Trophoblast cell (in vitro differentiated cells and primary cell): ENCODE results near the gene CDH24.

Experiments used
- DNase-seq, 2 donors: peaks; one replicate each; pipeline ENCODE4 v3.0.0-alpha.2; 2016
- H2AFZ ChIP-seq: 2 replicates; pipeline ENCODE4 v1.6.1; 2013; ENCODE audit warnings: low read length, moderate library complexity, mild to moderate bottlenecking; ENCODE audit not compliant: insufficient read depth, poor library complexity
- H2AK5ac ChIP-seq: 2 replicates; pipeline ENCODE4 v1.6.1; 2013; ENCODE audit warnings: mild to moderate bottlenecking, low read length
- H2BK120ac ChIP-seq: 2 replicates; pipeline ENCODE4 v1.6.1; 2013; ENCODE audit warnings: low read length, mild to moderate bottlenecking, moderate library complexity; ENCODE audit not compliant: insufficient read depth, poor library complexity
- H2BK12ac ChIP-seq: 2 replicates; pipeline ENCODE4 v1.6.1; 2013; ENCODE audit warnings: mild to moderate bottlenecking, low read length, moderate library complexity
- H2BK5ac ChIP-seq: 2 replicates; pipeline ENCODE4 v1.6.1; 2013; ENCODE audit warnings: low read length, low read depth, moderate library complexity, mild to moderate bottlenecking; ENCODE audit not compliant: poor library complexity
- H3K14ac ChIP-seq: 2 replicates; pipeline ENCODE4 v1.6.1; 2013; ENCODE audit warnings: mild to moderate bottlenecking, low read length
- H3K18ac ChIP-seq: 2 replicates; pipeline ENCODE4 v1.6.1; 2013; ENCODE audit warnings: mild to moderate bottlenecking, low read length
- H3K23ac ChIP-seq: 2 replicates; pipeline ENCODE4 v1.6.1; 2013; ENCODE audit warnings: low read length
- H3K27ac ChIP-seq: 2 replicates; pipeline ENCODE4 v1.5.1; 2013; ENCODE audit warnings: low read depth, mild to moderate bottlenecking, inconsistent platforms, low read length, moderate library complexity
- H3K27me3 ChIP-seq: 2 replicates; pipeline ENCODE4 v1.6.1; 2013; ENCODE audit warnings: inconsistent platforms, mild to moderate bottlenecking, low read length, moderate library complexity; ENCODE audit not compliant: insufficient read depth
- H3K36me3 ChIP-seq, 2 experiments: 1 replicate in 1 of 2; 2 replicates in 1 of 2; pipeline ENCODE4 v1.6.1; 2013; ENCODE audit warnings: low read length in 2 of 2, mild to moderate bottlenecking in 2 of 2, moderate library complexity in 1 of 2; ENCODE audit not compliant: insufficient read depth in 2 of 2, control insufficient read depth in 1 of 2
- H3K4ac ChIP-seq: 2 replicates; pipeline ENCODE4 v1.6.1; 2013; ENCODE audit warnings: low read depth, mild to moderate bottlenecking, low read length, moderate library complexity
- H3K4me1 ChIP-seq, 2 experiments: 1 replicate in 1 of 2; 2 replicates in 1 of 2; pipeline ENCODE4 v1.6.1; 2013; ENCODE audit warnings: low read length in 2 of 2, mild to moderate bottlenecking in 2 of 2, moderate library complexity in 1 of 2; ENCODE audit not compliant: insufficient read depth in 2 of 2, control insufficient read depth in 1 of 2
- H3K4me2 ChIP-seq: 2 replicates; pipeline ENCODE4 v1.6.1; 2013; ENCODE audit warnings: inconsistent platforms, mild to moderate bottlenecking, low read length, moderate library complexity
- H3K4me3 ChIP-seq: 2 replicates; pipeline ENCODE4 v1.5.1; 2013; ENCODE audit warnings: mild to moderate bottlenecking, low read depth, low read length, inconsistent platforms
- H3K79me1 ChIP-seq: one replicate; pipeline ENCODE4 v1.6.1; 2013; ENCODE audit warnings: low read length
- H3K79me2 ChIP-seq: 2 replicates; pipeline ENCODE4 v1.6.1; 2013; ENCODE audit warnings: low read length, mild to moderate bottlenecking; ENCODE audit not compliant: control insufficient read depth, insufficient read depth, poor library complexity
- H3K9ac ChIP-seq: 2 replicates; pipeline ENCODE4 v1.6.1; 2013; ENCODE audit warnings: mild to moderate bottlenecking, low read length
- H3K9me3 ChIP-seq: 2 replicates; pipeline ENCODE4 v1.6.1; 2013; ENCODE audit warnings: low read depth, mild to moderate bottlenecking, control low read depth, inconsistent platforms, low read length; ENCODE audit not compliant: insufficient read depth
- H4K12ac ChIP-seq: 2 replicates; pipeline ENCODE4 v1.6.1; 2013; ENCODE audit warnings: low read depth, mild to moderate bottlenecking, low read length, moderate library complexity
- H4K8ac ChIP-seq: 2 replicates; pipeline ENCODE4 v1.6.1; 2013; ENCODE audit warnings: low read depth, mild to moderate bottlenecking, low read length, moderate library complexity
- H4K91ac ChIP-seq: one replicate; pipeline ENCODE4 v1.6.1; 2013; ENCODE audit warnings: low read depth, mild to moderate bottlenecking, low read length, moderate library complexity
- WGBS: extraction: QIAGEN DNeasy Blood & Tissue Kit; methylation state at CpG from one replicate; pipeline ENCODE4 v1.1.7; 2013; ENCODE audit warnings: missing lambda C conversion rate; ENCODE audit not compliant: insufficient read length, insufficient coverage; ENCODE audit errors: extremely low coverage; 5-methylcytosine and 5-hydroxymethylcytosine counted together

CDH24 gene

DNA sequence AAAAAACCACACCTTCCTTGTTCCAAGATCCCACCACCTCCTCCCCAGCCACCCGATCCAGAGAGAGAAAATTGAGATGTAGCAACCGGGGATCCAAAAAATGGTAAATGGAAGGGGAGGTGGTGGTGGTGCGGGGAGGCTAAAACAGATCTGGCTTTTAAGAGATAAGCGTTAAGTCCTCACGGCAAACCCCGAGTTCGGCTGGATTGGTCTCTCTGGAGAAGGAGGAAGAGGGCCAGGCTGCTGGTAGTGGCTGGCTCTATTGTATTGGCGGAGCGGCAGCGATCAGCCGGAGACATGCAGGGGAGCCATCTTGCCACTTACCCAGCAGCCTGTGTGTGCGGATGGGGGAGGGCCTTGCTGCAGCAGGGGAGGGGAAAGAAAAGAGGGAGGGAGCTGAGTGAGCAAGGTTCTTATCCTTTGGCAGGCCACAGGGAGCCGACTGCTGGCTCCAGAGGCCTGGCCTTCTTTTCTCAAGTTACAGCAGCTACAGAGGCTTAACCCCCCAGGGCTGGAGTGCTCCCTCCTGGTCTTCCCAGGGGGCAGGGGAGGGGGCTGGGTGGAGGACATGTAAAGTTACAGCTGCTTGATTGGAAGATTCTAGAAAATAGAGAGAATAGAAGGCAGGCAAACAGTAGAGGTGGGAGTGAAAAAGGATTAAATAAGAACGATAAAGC lies 14.1 kb upstream of the CDH24 start:
- no peak overlapping the region for H2BK12ac ChIP-seq
- peak overlapping the region; percentile 78 for H3K27ac ChIP-seq
- peak overlapping the region; percentile 64 for H3K4me2 ChIP-seq
- H2AK5ac ChIP-seq, result peak overlapping the region; percentile 8
- H2BK5ac ChIP-seq, result peak overlapping the region; percentile 60
- peak overlapping the region; percentile 8 for H2AFZ ChIP-seq
- peaks cover 14% of the 10 kb centered on the region for H3K79me2 ChIP-seq
- peak overlapping the region; percentile 84 for H3K4me3 ChIP-seq
- H4K8ac ChIP-seq, result peak overlapping the region; percentile 38
- peaks cover 24 to 47% of the 10 kb centered on the region in 2 experiments for H3K36me3 ChIP-seq
- H3K23ac ChIP-seq, result no peak overlapping the region
- H3K9me3 ChIP-seq, result no peaks in the 10 kb centered on the region
- peaks cover 18% of the 10 kb centered on the region in 2 experiments for H3K4me1 ChIP-seq
- H3K27me3 ChIP-seq, result no peaks in the 10 kb centered on the region
- peak overlapping the region; percentile 84 for H4K91ac ChIP-seq
- peak overlapping the region; percentile 75 for H4K12ac ChIP-seq
- peak; percentile 79 to 80 for DNase-seq
- H3K79me1 ChIP-seq, result peaks cover 13% of the 10 kb centered on the region
- H3K4ac ChIP-seq, result peak overlapping the region; percentile 85
- H3K14ac ChIP-seq, result peak overlapping the region; percentile 90
- 100% methylated on average over 1 of the region's 14 CpGs for WGBS
- H2BK120ac ChIP-seq, result peak overlapping the region; percentile 67
- H3K18ac ChIP-seq, result peak overlapping the region; percentile 78
- H3K9ac ChIP-seq, result peak overlapping the region; percentile 91

DNA sequence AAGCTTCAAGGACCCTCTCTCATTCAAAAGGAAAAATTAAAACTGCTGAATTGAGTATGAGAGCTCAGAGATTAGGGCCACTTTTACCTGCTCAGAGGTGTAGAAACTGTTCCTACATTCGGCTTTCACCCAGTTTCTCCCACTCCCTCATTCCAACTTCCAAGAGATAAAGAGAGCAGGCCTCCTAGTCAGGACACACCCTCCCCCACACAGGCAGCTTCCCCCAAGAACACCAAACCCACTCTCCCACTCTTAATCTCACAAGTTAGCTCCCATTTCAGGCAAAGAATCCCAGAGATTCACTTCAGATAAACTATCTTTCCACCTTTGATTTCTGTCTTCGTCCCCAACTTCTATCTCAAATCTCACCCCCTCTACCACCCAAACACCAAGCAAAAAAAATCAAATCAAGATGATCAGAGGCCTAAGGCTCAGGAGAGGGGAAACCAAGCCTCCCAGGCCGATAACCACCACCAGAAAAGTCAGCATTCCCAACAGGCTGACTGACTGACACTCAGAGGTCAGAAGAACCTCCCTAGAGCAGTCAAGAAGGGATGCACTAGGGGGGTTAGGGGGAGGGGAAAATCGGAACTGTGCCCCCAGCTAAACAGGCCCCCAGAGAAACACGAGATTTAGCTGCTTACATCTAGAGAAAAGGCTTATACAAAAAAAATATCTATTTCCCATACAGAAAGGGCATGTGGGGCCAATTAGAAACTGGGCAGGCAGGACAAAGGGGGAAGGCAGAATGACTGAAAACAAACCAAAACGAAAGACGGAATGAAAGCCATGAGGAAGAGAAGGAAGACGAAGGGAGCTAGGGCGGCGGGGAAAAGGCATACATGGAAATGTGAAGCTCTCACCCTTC lies 13.2 kb upstream of the CDH24 start:
- Histone ChIP-seq H3K4ac (peak overlapping the region; percentile 12), H3K18ac (no peak overlapping the region), H3K4me2 (peak overlapping the region; percentile 64), H3K27me3 (no peaks in the 10 kb centered on the region), H2BK12ac (no peak overlapping the region), H3K27ac (peak overlapping the region; percentile 78), H3K36me3 (peaks cover 27 to 51% of the 10 kb centered on the region in 2 experiments), H3K79me2 (peaks cover 14% of the 10 kb centered on the region), H4K8ac (peak overlapping the region; percentile 40), H2AFZ (no peak overlapping the region), H4K91ac (peak overlapping the region; percentile 36), H3K79me1 (peaks cover 10% of the 10 kb centered on the region), H2BK120ac (peak overlapping the region; percentile 16), H3K4me3 (peak overlapping the region; percentile 63), H4K12ac (no peak overlapping the region), H3K14ac (peak overlapping the region; percentile 22), H2BK5ac (peak overlapping the region; percentile 23), H3K4me1 (peaks cover 13% of the 10 kb centered on the region in 2 experiments), H2AK5ac (peak overlapping the region; percentile 1), H3K9ac (peak overlapping the region; percentile 81), H3K23ac (no peak overlapping the region), H3K9me3 (no peaks in the 10 kb centered on the region)
- peak in 1 of 2 donors; percentile 18 for DNase-seq
- WGBS, result 100% methylated on average over 1 of the region's 10 CpGs

DNA sequence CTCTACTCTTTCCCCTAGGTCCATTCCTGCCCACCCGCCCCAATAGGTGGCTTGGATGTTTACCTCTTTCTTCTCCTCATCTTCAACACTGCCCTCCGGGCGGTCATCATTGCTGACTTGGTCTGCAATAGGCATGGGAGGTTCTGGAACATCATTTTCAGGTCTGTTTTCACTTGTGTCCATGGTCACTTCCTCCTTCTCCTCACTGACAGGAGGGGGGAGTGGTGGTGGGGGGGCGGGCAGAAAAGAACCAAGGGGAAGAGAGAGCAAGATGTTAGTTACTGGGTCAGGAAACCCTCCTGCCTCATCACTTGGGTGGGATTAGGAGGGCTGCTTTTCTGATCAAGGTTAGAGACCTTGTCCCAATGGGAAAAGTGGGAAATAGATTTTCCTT lies 12.1 kb upstream of the CDH24 start:
- H3K79me2 ChIP-seq, result peaks cover 14% of the 10 kb centered on the region
- H3K18ac ChIP-seq, result no peak overlapping the region
- no peak overlapping the region for H3K14ac ChIP-seq
- DNase-seq, result no peak
- peaks cover 10% of the 10 kb centered on the region for H3K79me1 ChIP-seq
- no peaks in the 10 kb centered on the region for H3K9me3 ChIP-seq
- H4K8ac ChIP-seq, result no peak overlapping the region
- H3K4me1 ChIP-seq, result peaks cover 13 to 14% of the 10 kb centered on the region in 2 experiments
- no peak overlapping the region for H4K12ac ChIP-seq
- no peak overlapping the region for H3K9ac ChIP-seq
- no peak overlapping the region for H3K23ac ChIP-seq
- H3K27me3 ChIP-seq, result no peaks in the 10 kb centered on the region
- no CpG with 5 or more reads among the region's 4 CpGs for WGBS
- peak overlapping the region; percentile 18 for H3K27ac ChIP-seq
- H2BK5ac ChIP-seq, result no peak overlapping the region
- peaks cover 27 to 52% of the 10 kb centered on the region in 2 experiments for H3K36me3 ChIP-seq
- peak overlapping the region; percentile 52 for H3K4me2 ChIP-seq
- no peak overlapping the region for H3K4me3 ChIP-seq
- H4K91ac ChIP-seq, result no peak overlapping the region
- no peak overlapping the region for H2BK120ac ChIP-seq
- no peak overlapping the region for H2AK5ac ChIP-seq
- no peak overlapping the region for H3K4ac ChIP-seq
- H2AFZ ChIP-seq, result no peak overlapping the region
- H2BK12ac ChIP-seq, result no peak overlapping the region

DNA sequence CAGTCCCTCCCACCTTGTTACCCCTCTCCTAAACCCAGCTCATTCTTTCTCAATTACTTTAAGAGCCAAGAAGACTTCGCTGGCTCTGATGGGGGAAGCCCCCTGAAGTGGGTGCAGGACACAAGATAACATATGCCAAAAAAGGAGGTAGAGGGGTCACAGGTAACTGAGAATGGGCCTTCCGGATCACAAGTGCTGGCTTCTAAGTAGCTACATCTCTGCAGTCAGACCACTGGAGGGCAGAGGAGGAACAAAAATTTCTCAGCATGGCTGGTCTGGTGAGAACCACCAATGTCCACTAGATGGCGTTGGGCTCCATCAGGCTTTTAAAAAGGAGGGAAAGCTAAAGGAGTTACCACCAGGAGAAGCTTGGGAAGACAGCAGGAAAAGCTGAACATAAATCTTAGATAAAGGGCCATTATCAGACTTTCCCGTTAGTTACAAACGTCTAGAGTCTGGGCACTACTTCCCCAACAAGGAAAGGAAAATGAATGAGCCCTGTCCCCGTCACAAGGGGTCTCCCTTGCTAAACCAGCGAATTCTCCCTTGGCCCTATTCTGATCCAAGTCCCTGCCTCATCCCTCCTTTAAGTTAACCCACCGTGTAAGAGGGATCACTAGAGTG lies 11.6 kb upstream of the CDH24 start:
- Histone ChIP-seq H3K36me3 (peaks cover 32 to 53% of the 10 kb centered on the region in 2 experiments), H4K8ac (no peak overlapping the region), H3K4me3 (no peak overlapping the region), H2BK12ac (no peak overlapping the region), H4K91ac (no peak overlapping the region), H3K18ac (no peak overlapping the region), H3K79me2 (peaks cover 14% of the 10 kb centered on the region), H3K4ac (peak overlapping the region; percentile 25), H3K14ac (no peak overlapping the region), H2BK5ac (no peak overlapping the region), H3K79me1 (peaks cover 14% of the 10 kb centered on the region), H2AK5ac (no peak overlapping the region), H2BK120ac (no peak overlapping the region), H3K9me3 (no peaks in the 10 kb centered on the region), H3K4me2 (peak overlapping the region; percentile 41), H3K23ac (no peak overlapping the region), H3K9ac (no peak overlapping the region), H3K27me3 (no peaks in the 10 kb centered on the region), H3K27ac (peak overlapping the region; percentile 18), H3K4me1 (peaks cover 18 to 19% of the 10 kb centered on the region in 2 experiments), H4K12ac (no peak overlapping the region), H2AFZ (no peak overlapping the region)
- no CpG with 5 or more reads among the region's 8 CpGs for WGBS
- peak; percentile 92 to 97 for DNase-seq
